ENCODE measurements around the gene LIMK2.
A peak's percentile ranks its signal among the peaks of the same experiment; 100 is the strongest.
"Not testable (repeated sequence)": the region's sequence is repeated elsewhere in the genome, so short reads cannot be mapped to it uniquely, and the experiment has no call there.

LIMK2 gene

GRCh38 chr22:31290494-31291471 is 78.7 kb downstream of the LIMK2 start:
- no peak for TF ChIP-seq GATA1 (IDR thresholded peaks at IDR 0.05; ENCODE audit: low read depth, low read length)
- peak; percentile 81 for TF ChIP-seq POLR2A (IDR thresholded peaks at IDR 0.05; ENCODE audit: low read length)

GRCh38 chr22:31291481-31292235 is 79.6 kb downstream of the LIMK2 start:
- no peak for TF ChIP-seq GATA1 (IDR thresholded peaks at IDR 0.05; ENCODE audit: low read depth, low read length)
- no peak for TF ChIP-seq POLR2A (IDR thresholded peaks at IDR 0.05; ENCODE audit: low read length)
- DNase-seq, result peak in 1 of 2 experiments; percentile 64

More at GRCh38 chr22:31290494-31291471, 78.7 kb downstream of the LIMK2 start:
- DNase-seq, result peak; percentile 93 to 97

- peak; percentile 83 for TF ChIP-seq POLR2A (IDR thresholded peaks at IDR 0.05; ENCODE audit: low read length)
- no peak for TF ChIP-seq GATA1 (IDR thresholded peaks at IDR 0.05; ENCODE audit: low read depth, low read length)
- DNase-seq, result peak; percentile 89 to 91
These were observed 80.3 kb downstream of the LIMK2 start, which contains the start of gene PIK3IP1 for GRCh38 chr22:31292236-31292989. TSS of gene PIK3IP1 (minus strand) at chr22:31292488. CDS start at chr22:31292344, 144 bp downstream.

- TF ChIP-seq GATA1 (IDR thresholded peaks at IDR 0.05; ENCODE audit: low read depth, low read length) (no peak), POLR2A (IDR thresholded peaks at IDR 0.05; ENCODE audit: low read length) (no peak)
- DNase-seq, result no peak
These were observed 83.3 kb downstream of the LIMK2 start for GRCh38 chr22:31295360-31295759.

GRCh38 chr22:31295831-31296657 is 83.9 kb downstream of the LIMK2 start:
- DNase-seq, result peak; percentile 37 to 59
- TF ChIP-seq GATA1 (IDR thresholded peaks at IDR 0.05; ENCODE audit: low read depth, low read length) (no peak), POLR2A (IDR thresholded peaks at IDR 0.05; ENCODE audit: low read length) (no peak)

GRCh38 chr22:31300896-31301295 is 88.8 kb downstream of the LIMK2 start:
- no peak for DNase-seq
- no peak for TF ChIP-seq POLR2A (IDR thresholded peaks at IDR 0.05; ENCODE audit: low read length)
- TF ChIP-seq GATA1 (IDR thresholded peaks at IDR 0.05; ENCODE audit: low read depth, low read length), result no peak

- no peak for TF ChIP-seq GATA1 (IDR thresholded peaks at IDR 0.05; ENCODE audit: low read depth, low read length)
- no peak for TF ChIP-seq POLR2A (IDR thresholded peaks at IDR 0.05; ENCODE audit: low read length)
- no peak for DNase-seq
These were observed 89.9 kb downstream of the LIMK2 start for GRCh38 chr22:31302006-31302405.

GRCh38 chr22:31302537-31302936 is 90.4 kb downstream of the LIMK2 start:
- no peak for DNase-seq
- TF ChIP-seq GATA1 (IDR thresholded peaks at IDR 0.05; ENCODE audit: low read depth, low read length) (no peak), POLR2A (IDR thresholded peaks at IDR 0.05; ENCODE audit: low read length) (no peak)

- no peak for DNase-seq
- TF ChIP-seq POLR2A (IDR thresholded peaks at IDR 0.05; ENCODE audit: low read length), result no peak
- TF ChIP-seq GATA1 (IDR thresholded peaks at IDR 0.05; ENCODE audit: low read depth, low read length), result no peak
These were observed 93.1 kb downstream of the LIMK2 start for GRCh38 chr22:31305194-31305593.

- DNase-seq, result no peak
- no peak for TF ChIP-seq POLR2A (IDR thresholded peaks at IDR 0.05; ENCODE audit: low read length)
- TF ChIP-seq GATA1 (IDR thresholded peaks at IDR 0.05; ENCODE audit: low read depth, low read length), result no peak
These were observed 96.1 kb downstream of the LIMK2 start for GRCh38 chr22:31308181-31308580.

GRCh38 chr22:31313366-31314147 is 101.5 kb downstream of the LIMK2 start:
- TF ChIP-seq GATA1 (IDR thresholded peaks at IDR 0.05; ENCODE audit: low read depth, low read length), result no peak
- no peak for TF ChIP-seq POLR2A (IDR thresholded peaks at IDR 0.05; ENCODE audit: low read length)

GRCh38 chr22:31314220-31314619 is 102.1 kb downstream of the LIMK2 start:
- not testable (repeated sequence) for DNase-seq

More at GRCh38 chr22:31313366-31314147, 101.5 kb downstream of the LIMK2 start:
- DNase-seq, result peak; percentile 40 to 66
